ENCODE data around the gene YTHDF2. TPM values are rescaled to one million over a fixed set of nuclear protein-coding genes. Genes with fewer than 3 reads are reported as not detected.
"Not testable (repeated sequence)": the region's sequence is repeated elsewhere in the genome, so short reads cannot be mapped to it uniquely, and the experiment has no call there.

YTHDF2 gene
- total RNA-seq, 2 experiments from 2014 or later, result 76.3 to 89.2 TPM

- H3K4me3 Mint-ChIP-seq, result no peak overlapping the region
- no peak for DNase-seq
- peaks cover 9% of the 10 kb centered on the region for H3K27me3 Mint-ChIP-seq
- no peak overlapping the region for H3K27ac Mint-ChIP-seq
- H3K36me3 Mint-ChIP-seq (ENCODE audit: low read depth), result no peaks in the 10 kb centered on the region
- POLR2A ChIA-PET, result no interaction called here
- no peaks in the 10 kb centered on the region for H3K9me3 Mint-ChIP-seq
- peaks cover 7% of the 10 kb centered on the region for H3K4me1 Mint-ChIP-seq
- CTCF ChIA-PET, result no interaction called here
Observed at GRCh38 chr1:28789816-28790215, 53.1 kb downstream of the YTHDF2 start.

- POLR2A ChIA-PET, result no interaction called here
- H3K9me3 Mint-ChIP-seq, result no peaks in the 10 kb centered on the region
- no peak overlapping the region for H3K4me3 Mint-ChIP-seq
- no peak overlapping the region for H3K27ac Mint-ChIP-seq
- no peaks in the 10 kb centered on the region for H3K36me3 Mint-ChIP-seq (ENCODE audit: low read depth)
- DNase-seq, result no peak
- H3K27me3 Mint-ChIP-seq, result peaks cover 9% of the 10 kb centered on the region
- CTCF ChIA-PET, result no interaction called here
- peaks cover 3% of the 10 kb centered on the region for H3K4me1 Mint-ChIP-seq
Observed at GRCh38 chr1:28790377-28791035, 53.8 kb downstream of the YTHDF2 start.

GRCh38 chr1:28791929-28792328 lies 55.2 kb downstream of the YTHDF2 start:
- CTCF ChIA-PET, result interaction anchor here (0.9 to 1.4 kb wide), 2 partner anchors 265 to 390 kb away, joined by 3 to 4 read pairs; partner anchors contain the start of gene SRSF4
- H3K4me3 Mint-ChIP-seq; H3K4me1 Mint-ChIP-seq; DNase-seq; H3K9me3 Mint-ChIP-seq; H3K27me3 Mint-ChIP-seq; H3K27ac Mint-ChIP-seq; H3K36me3 Mint-ChIP-seq (ENCODE audit: low read depth); POLR2A ChIA-PET: not testable (repeated sequence)

GRCh38 chr1:28792644-28793121 lies 55.9 kb downstream of the YTHDF2 start:
- DNase-seq, result no peak
- Mint-ChIP-seq H3K27ac (no peak overlapping the region), H3K4me3 (no peak overlapping the region), H3K4me1 (peaks cover 9% of the 10 kb centered on the region), H3K36me3 (ENCODE audit: low read depth) (no peaks in the 10 kb centered on the region), H3K9me3 (no peaks in the 10 kb centered on the region), H3K27me3 (peaks cover 5% of the 10 kb centered on the region)
- ChIA-PET POLR2A (no interaction called here), CTCF (interaction anchor here (0.5 to 1.4 kb wide), 6 partner anchors 17 to 389 kb away, joined by 3 to 6 read pairs (median 4); partner anchors contain the start of gene SRSF4)

GRCh38 chr1:28794582-28794981 lies 57.8 kb downstream of the YTHDF2 start:
- peaks cover 12% of the 10 kb centered on the region for H3K4me1 Mint-ChIP-seq
- H3K36me3 Mint-ChIP-seq (ENCODE audit: low read depth); POLR2A ChIA-PET; H3K27me3 Mint-ChIP-seq; CTCF ChIA-PET; DNase-seq; H3K27ac Mint-ChIP-seq; H3K9me3 Mint-ChIP-seq; H3K4me3 Mint-ChIP-seq: not testable (repeated sequence)

GRCh38 chr1:28796352-28797211 lies 59.8 kb downstream of the YTHDF2 start:
- Mint-ChIP-seq H3K27ac (peak overlapping the region; percentile 4), H3K4me1 (peaks cover 12% of the 10 kb centered on the region), H3K9me3 (no peaks in the 10 kb centered on the region), H3K27me3 (peaks cover 5% of the 10 kb centered on the region), H3K4me3 (peak overlapping the region; percentile 1), H3K36me3 (ENCODE audit: low read depth) (no peaks in the 10 kb centered on the region)
- DNase-seq, result no peak
- CTCF ChIA-PET, result interaction anchor here (0.5 to 0.6 kb wide), 2 partner anchors 64 to 144 kb away, joined by 3 read pairs; no protein-coding TSS in a partner anchor
- POLR2A ChIA-PET, result interaction anchor here (0.7 kb wide), 1 partner anchor 1130 kb away, joined by 3 read pairs; no protein-coding TSS in a partner anchor

GRCh38 chr1:28800324-28800723 lies 63.6 kb downstream of the YTHDF2 start:
- H3K27ac Mint-ChIP-seq, result no peak overlapping the region
- H3K4me3 Mint-ChIP-seq, result no peak overlapping the region
- peaks cover 12% of the 10 kb centered on the region for H3K4me1 Mint-ChIP-seq
- ChIA-PET POLR2A (interaction anchor here (0.6 kb wide), 1 partner anchor 15 kb away, joined by 3 read pairs; no protein-coding TSS in a partner anchor), CTCF (no interaction called here)
- H3K27me3 Mint-ChIP-seq, result peaks cover 5% of the 10 kb centered on the region
- H3K9me3 Mint-ChIP-seq, result no peaks in the 10 kb centered on the region
- no peaks in the 10 kb centered on the region for H3K36me3 Mint-ChIP-seq (ENCODE audit: low read depth)
- DNase-seq, result no peak

GRCh38 chr1:28801461-28801860 lies 64.7 kb downstream of the YTHDF2 start:
- ChIA-PET CTCF (interaction anchor here (0.6 kb wide), 2 partner anchors 19 to 444 kb away, joined by 3 to 4 read pairs; no protein-coding TSS in a partner anchor), POLR2A (no interaction called here)

GRCh38 chr1:28803051-28803450 lies 66.3 kb downstream of the YTHDF2 start:
- no peak overlapping the region for H3K4me3 Mint-ChIP-seq
- CTCF ChIA-PET, result interaction anchor here (1.1 kb wide), 1 partner anchor 13 kb away, joined by 4 read pairs; no protein-coding TSS in a partner anchor
- DNase-seq, result no peak
- peaks cover 13% of the 10 kb centered on the region for H3K27me3 Mint-ChIP-seq
- H3K9me3 Mint-ChIP-seq, result no peaks in the 10 kb centered on the region
- no peak overlapping the region for H3K27ac Mint-ChIP-seq
- no peaks in the 10 kb centered on the region for H3K36me3 Mint-ChIP-seq (ENCODE audit: low read depth)
- POLR2A ChIA-PET, result no interaction called here
- H3K4me1 Mint-ChIP-seq, result peaks cover 3% of the 10 kb centered on the region

More at GRCh38 chr1:28801461-28801860, 64.7 kb downstream of the YTHDF2 start:
- H3K27me3 Mint-ChIP-seq, result peaks cover 5% of the 10 kb centered on the region
- no peaks in the 10 kb centered on the region for H3K36me3 Mint-ChIP-seq (ENCODE audit: low read depth)
- no peak for DNase-seq
- H3K9me3 Mint-ChIP-seq, result no peaks in the 10 kb centered on the region
- H3K27ac Mint-ChIP-seq, result no peak overlapping the region
- H3K4me1 Mint-ChIP-seq, result peaks cover 8% of the 10 kb centered on the region
- H3K4me3 Mint-ChIP-seq, result no peak overlapping the region

GRCh38 chr1:28803662-28804061 lies 66.9 kb downstream of the YTHDF2 start:
- H3K27ac Mint-ChIP-seq, result no peak overlapping the region
- no peaks in the 10 kb centered on the region for H3K9me3 Mint-ChIP-seq
- H3K36me3 Mint-ChIP-seq (ENCODE audit: low read depth), result no peaks in the 10 kb centered on the region
- H3K4me3 Mint-ChIP-seq, result no peak overlapping the region
- peaks cover 12% of the 10 kb centered on the region for H3K27me3 Mint-ChIP-seq
- DNase-seq, result no peak
- ChIA-PET POLR2A (no interaction called here), CTCF (no interaction called here)
- H3K4me1 Mint-ChIP-seq, result peaks cover 2% of the 10 kb centered on the region

- DNase-seq, result no peak
- no peak overlapping the region for H3K27ac Mint-ChIP-seq
- no peaks in the 10 kb centered on the region for H3K36me3 Mint-ChIP-seq (ENCODE audit: low read depth)
- no peak overlapping the region for H3K4me3 Mint-ChIP-seq
- no peaks in the 10 kb centered on the region for H3K4me1 Mint-ChIP-seq
- POLR2A ChIA-PET, result no interaction called here
- H3K27me3 Mint-ChIP-seq, result peaks cover 12% of the 10 kb centered on the region
- CTCF ChIA-PET, result no interaction called here
- no peaks in the 10 kb centered on the region for H3K9me3 Mint-ChIP-seq
Observed at GRCh38 chr1:28804071-28804470, 67.3 kb downstream of the YTHDF2 start.

GRCh38 chr1:28807046-28807445 lies 70.3 kb downstream of the YTHDF2 start:
- H3K36me3 Mint-ChIP-seq (ENCODE audit: low read depth), result no peaks in the 10 kb centered on the region
- no peak overlapping the region for H3K4me3 Mint-ChIP-seq
- POLR2A ChIA-PET, result no interaction called here
- no peak overlapping the region for H3K27ac Mint-ChIP-seq
- peaks cover 32% of the 10 kb centered on the region for H3K27me3 Mint-ChIP-seq
- no peaks in the 10 kb centered on the region for H3K9me3 Mint-ChIP-seq
- DNase-seq, result no peak
- CTCF ChIA-PET, result interaction anchor here (0.7 kb wide), 1 partner anchor 11 kb away, joined by 3 read pairs; no protein-coding TSS in a partner anchor
- peaks cover 2% of the 10 kb centered on the region for H3K4me1 Mint-ChIP-seq

GRCh38 chr1:28807986-28808385 lies 71.2 kb downstream of the YTHDF2 start:
- Mint-ChIP-seq H3K27ac (no peak overlapping the region), H3K36me3 (ENCODE audit: low read depth) (no peaks in the 10 kb centered on the region), H3K27me3 (peaks cover 39% of the 10 kb centered on the region), H3K4me3 (no peak overlapping the region), H3K4me1 (peaks cover 2% of the 10 kb centered on the region), H3K9me3 (no peaks in the 10 kb centered on the region)
- ChIA-PET POLR2A (no interaction called here), CTCF (no interaction called here)
- no peak for DNase-seq

Measured in activated CD4-positive, alpha-beta T cell treated with anti-CD3 and anti-CD28 coated beads, Interleukin-2, amount 10 ng/mL, durations not matched to agents 7 days and 5 days (primary cell).